Spleen (tissue), 11 donors: Measurements from ENCODE around the gene UST. TPM values are rescaled to one million over a fixed set of nuclear protein-coding genes. Genes with fewer than 3 reads are reported as not detected.

Source experiments
- DNase-seq: peaks from one replicate; pipeline ENCODE4 v3.0.0-alpha.2; 2020
- H3K27ac ChIP-seq, 8 donors: fragments of 200-600 bp; sonication (generic) in 7 of 8; 1 replicate in 4 of 8; 2 replicates in 4 of 8; pipeline versions ENCODE4 v1.5.0 to v1.8.0; 2016 to 2021; ENCODE audit warnings: inconsistent platforms in 4 of 8, mild to moderate bottlenecking in 4 of 8, moderate library complexity in 1 of 8
- H3K27me3 ChIP-seq, 7 donors: fragments of 200-600 bp; sonication (generic) in 6 of 7; replicated peaks in 1 of 7; 1 replicate in 4 of 7; 2 replicates in 3 of 7; pipeline versions ENCODE4 v1.5.0 to v1.8.0; 2016 to 2021; ENCODE audit warnings: inconsistent platforms in 3 of 7, mild to moderate bottlenecking in 1 of 7
- H3K36me3 ChIP-seq, 6 donors: fragments of 200-600 bp; sonication (generic) in 5 of 6; 1 replicate in 4 of 6; 2 replicates in 2 of 6; pipeline versions ENCODE4 v1.5.0 to v1.8.0; 2016 to 2021; ENCODE audit warnings: inconsistent platforms in 2 of 6
- H3K4me1 ChIP-seq, 6 donors: fragments of 200-600 bp; sonication (generic) in 5 of 6; 1 replicate in 3 of 6; 2 replicates in 3 of 6; pipeline versions ENCODE4 v1.5.0 to v1.8.0; 2016 to 2021; ENCODE audit warnings: inconsistent platforms in 3 of 6
- H3K4me3 ChIP-seq, 8 donors: fragments of 200-600 bp; sonication (generic) in 7 of 8; 1 replicate in 4 of 8; 2 replicates in 4 of 8; pipeline versions ENCODE4 v1.5.0 to v1.8.0; 2016 to 2021; ENCODE audit warnings: inconsistent platforms in 4 of 8, mild to moderate bottlenecking in 4 of 8, moderate library complexity in 2 of 8
- H3K9me3 ChIP-seq, 8 donors: fragments of 200-600 bp; sonication (generic) in 7 of 8; 1 replicate in 4 of 8; 2 replicates in 4 of 8; pipeline versions ENCODE4 v1.5.0 to v1.8.0; 2016 to 2021; ENCODE audit warnings: inconsistent platforms in 4 of 8
- POLR2A ChIP-seq, 3 donors: fragments of 450-650 bp; IDR thresholded peaks; one replicate each; pipeline ENCODE4 v1.5.1; 2017; ENCODE audit warnings: antibody characterized with exemption in 3 of 3, mild to moderate bottlenecking in 1 of 3
- POLR2AphosphoS5 ChIP-seq, 3 donors: sonication (generic); formaldehyde crosslinking; IDR thresholded peaks; one replicate each; pipeline ENCODE4 v1.5.1; 2017; ENCODE audit warnings: antibody characterized with exemption in 3 of 3
- WGBS, 5 donors: extraction: QIAGEN DNeasy Blood & Tissue Kit in 3 of 5; methylation state at CpG; one replicate each; pipeline versions ENCODE4 v1.1.5 to v1.1.7; 2013 to 2018; 5-methylcytosine and 5-hydroxymethylcytosine counted together
- intact Hi-C: fragments of 100-400 bp; cut with DNase I; formaldehyde crosslinking; loops from one replicate; pipeline ENCODE4 v1.15.0; 2023; ENCODE audit warnings: low total_unique reads
- polyA plus RNA-seq, 3 donors: library from polyadenylated mRNA; stranded (reverse); fragments of 200-250 nt; gene quantifications; one replicate each; pipeline ENCODE4 v1.2.1, GENCODE V29; 2013
- total RNA-seq, 7 donors: library from RNA; depleted of rRNA in 3 of 7; stranded (reverse); fragments of >200 nt in 3 of 7; fragmentation: NEBNext Ultra II Directional in 4 of 7; extraction: Animal tissue kit (Norgen Biotek cat#: 25700) in 4 of 7; gene quantifications; one replicate each; pipeline versions ENCODE4 v1.1.0 to v1.2.1, GENCODE V29; 2016 to 2021
- TF ChIP-seq, protein P1 (sequence below), 11 experiments: fragments of 200-600 bp in 7 of 11; fragments of 450-650 bp in 4 of 11; sonication (generic) in 4 of 11; IDR thresholded peaks in 8 of 11; conservative IDR thresholded peaks in 3 of 11; 1 replicate in 7 of 11; 2 replicates in 4 of 11; pipeline versions ENCODE4 v1.4.0 to v1.8.0; 2016 to 2021; ENCODE audit warnings: antibody characterized with exemption in 11 of 11, inconsistent platforms in 4 of 11, mild to moderate bottlenecking in 1 of 11
- donor health status: healthy with polysubstance abuse.
- donor health status: DM: no; HTN: no; CAD: no; lungs with moderate emphysema.
- donor health status: DM: no; HTN: no; CAD: no.
- donor health status: Bipolar disorder and iron deficiency.
- donor health status: healthy.
- donor health status: DM: no; HTN: no; CAD: no.
- donor health status: DM: yes; HTN: yes; CAD: no.

The UST gene
- total and polyA plus RNA-seq, 10 donors, result 6.4 to 26.8 (median 14.4) TPM

GRCh38 chr6:148887181-148887580 lies 140.4 kb downstream of the UST start:
- H3K27me3 ChIP-seq, result no peaks in the 10 kb centered on the region
- H3K27ac ChIP-seq, result no peak overlapping the region
- H3K9me3 ChIP-seq, result no peaks in the 10 kb centered on the region
- H3K36me3 ChIP-seq, result peaks cover 0 to 12% (median 2%) of the 10 kb centered on the region in 6 donors
- TF ChIP-seq POLR2A (IDR thresholded peaks at IDR 0.05), result no peak
- TF ChIP-seq POLR2AphosphoS5 (IDR thresholded peaks at IDR 0.05), result no peak
- TF ChIP-seq, protein P1, sequence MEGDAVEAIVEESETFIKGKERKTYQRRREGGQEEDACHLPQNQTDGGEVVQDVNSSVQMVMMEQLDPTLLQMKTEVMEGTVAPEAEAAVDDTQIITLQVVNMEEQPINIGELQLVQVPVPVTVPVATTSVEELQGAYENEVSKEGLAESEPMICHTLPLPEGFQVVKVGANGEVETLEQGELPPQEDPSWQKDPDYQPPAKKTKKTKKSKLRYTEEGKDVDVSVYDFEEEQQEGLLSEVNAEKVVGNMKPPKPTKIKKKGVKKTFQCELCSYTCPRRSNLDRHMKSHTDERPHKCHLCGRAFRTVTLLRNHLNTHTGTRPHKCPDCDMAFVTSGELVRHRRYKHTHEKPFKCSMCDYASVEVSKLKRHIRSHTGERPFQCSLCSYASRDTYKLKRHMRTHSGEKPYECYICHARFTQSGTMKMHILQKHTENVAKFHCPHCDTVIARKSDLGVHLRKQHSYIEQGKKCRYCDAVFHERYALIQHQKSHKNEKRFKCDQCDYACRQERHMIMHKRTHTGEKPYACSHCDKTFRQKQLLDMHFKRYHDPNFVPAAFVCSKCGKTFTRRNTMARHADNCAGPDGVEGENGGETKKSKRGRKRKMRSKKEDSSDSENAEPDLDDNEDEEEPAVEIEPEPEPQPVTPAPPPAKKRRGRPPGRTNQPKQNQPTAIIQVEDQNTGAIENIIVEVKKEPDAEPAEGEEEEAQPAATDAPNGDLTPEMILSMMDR (IDR thresholded peaks at IDR 0.05 in 8 of 11, conservative IDR thresholded peaks at IDR 0.05 in 3 of 11), result no peak
- DNase-seq, result no peak
- peaks cover 0 to 20% (median 11%) of the 10 kb centered on the region in 6 donors for H3K4me1 ChIP-seq
- WGBS, 5 donors, result 82 to 96% (median 92%) methylated on average over 3 of the region's 3 CpGs
- intact Hi-C loops, result no loop called here
- H3K4me3 ChIP-seq, result no peak overlapping the region

DNA sequence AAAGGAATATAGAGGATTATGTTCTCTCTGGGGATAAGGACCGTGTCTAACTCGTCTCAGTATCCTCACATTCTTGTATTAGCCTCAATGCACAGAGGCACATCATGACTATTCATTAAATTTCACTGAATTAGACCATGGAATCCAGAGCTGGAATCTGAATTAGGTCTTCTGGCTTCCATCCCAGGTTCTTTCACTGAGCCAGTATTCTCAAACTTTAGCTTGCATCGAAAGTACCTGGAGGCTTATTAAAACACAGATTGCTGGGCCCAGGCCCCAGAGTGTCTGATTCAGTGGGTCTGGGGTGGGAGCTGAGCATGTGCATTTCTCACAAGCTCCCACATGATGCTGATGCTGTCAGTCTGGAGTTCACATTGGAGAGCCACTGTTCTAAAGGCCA lies 142.0 kb downstream of the UST start:
- Histone ChIP-seq H3K9me3 (no peaks in the 10 kb centered on the region), H3K27ac (no peak overlapping the region), H3K4me3 (no peak overlapping the region), H3K4me1 (peaks cover 0 to 12% (median 4%) of the 10 kb centered on the region in 6 donors), H3K27me3 (no peaks in the 10 kb centered on the region), H3K36me3 (peaks cover 0 to 12% (median 2%) of the 10 kb centered on the region in 6 donors)
- TF ChIP-seq POLR2A (IDR thresholded peaks at IDR 0.05) (no peak), POLR2AphosphoS5 (IDR thresholded peaks at IDR 0.05) (no peak)
- TF ChIP-seq, protein P1 (IDR thresholded peaks at IDR 0.05 in 8 of 11, conservative IDR thresholded peaks at IDR 0.05 in 3 of 11), result no peak
- intact Hi-C loops, result no loop called here
- WGBS, 5 donors, result 87 to 96% (median 88%) methylated on average over 3 of the region's 3 CpGs
- no peak for DNase-seq

DNA sequence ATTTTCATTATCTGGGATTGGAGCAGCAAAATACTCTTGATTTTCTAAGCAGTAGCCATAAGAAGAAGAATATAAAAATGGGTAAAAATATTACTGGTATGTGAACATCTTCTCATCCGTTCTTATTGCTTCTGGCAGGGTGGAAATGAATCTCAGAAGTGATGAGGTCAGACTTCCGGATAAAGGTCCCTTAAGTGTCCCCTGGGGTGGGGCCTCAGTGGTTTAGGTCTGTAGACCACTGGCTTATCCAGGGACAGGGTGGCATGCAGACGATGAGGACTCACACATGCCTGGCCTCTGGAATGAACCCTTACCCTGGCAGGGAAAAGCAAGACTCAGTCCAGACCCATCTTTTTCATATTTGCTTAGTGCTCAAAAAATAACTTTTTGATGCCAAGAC lies 143.3 kb downstream of the UST start:
- WGBS, 5 donors, result 59 to 86% (median 71%) methylated on average over 3 of the region's 3 CpGs
- DNase-seq, result no peak
- H3K4me3 ChIP-seq, result no peak overlapping the region
- no peaks in the 10 kb centered on the region for H3K27me3 ChIP-seq
- no peak overlapping the region for H3K27ac ChIP-seq
- H3K36me3 ChIP-seq, result peaks cover 0 to 12% (median 2%) of the 10 kb centered on the region in 6 donors
- intact Hi-C loops, result no loop called here
- no peaks in the 10 kb centered on the region for H3K9me3 ChIP-seq
- no peak for TF ChIP-seq POLR2A (IDR thresholded peaks at IDR 0.05)
- H3K4me1 ChIP-seq, result peaks cover 0 to 4% (median 0%) of the 10 kb centered on the region in 6 donors

DNA sequence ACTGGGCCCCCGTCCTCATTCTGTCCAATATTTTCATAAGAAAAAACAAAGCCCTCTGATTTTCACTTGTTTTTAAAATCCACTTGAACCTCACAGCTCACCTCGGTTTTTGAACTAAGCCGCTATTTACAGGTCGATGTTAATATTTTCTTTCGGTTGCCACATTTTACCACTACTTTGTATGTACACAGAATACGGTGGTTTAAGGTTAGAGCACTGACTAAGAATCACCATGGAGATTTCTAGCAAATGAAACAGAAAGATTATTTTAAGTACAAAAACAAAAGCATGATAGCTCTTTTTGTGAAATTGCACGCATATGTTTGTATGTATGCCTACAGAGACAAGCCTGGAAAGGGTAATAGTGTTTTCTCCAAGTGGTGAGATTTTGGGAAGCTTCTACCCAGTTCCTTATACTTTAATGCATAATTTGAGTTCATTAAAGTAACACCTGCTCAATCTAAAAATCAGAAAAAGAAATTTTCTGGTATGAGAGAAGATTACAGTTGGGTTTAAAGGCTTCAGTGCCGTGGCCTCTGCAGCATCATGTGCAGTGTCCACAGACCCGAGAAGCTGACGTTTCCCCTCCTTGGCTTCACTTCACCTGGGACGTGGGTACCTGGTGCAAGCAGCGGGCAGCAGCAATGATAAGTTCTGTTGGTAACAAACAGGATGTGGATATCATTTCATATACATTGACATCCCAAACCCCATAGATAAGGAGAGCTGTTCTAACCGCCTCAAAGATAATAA lies 144.0 kb downstream of the UST start:
- WGBS, 5 donors, result 73 to 94% (median 83%) methylated on average over 13 of the region's 13 CpGs
- Histone ChIP-seq H3K27ac (no peak overlapping the region), H3K36me3 (peaks cover 0 to 12% (median 2%) of the 10 kb centered on the region in 6 donors), H3K4me1 (peaks cover 0 to 4% (median 0%) of the 10 kb centered on the region in 6 donors), H3K4me3 (no peak overlapping the region), H3K27me3 (no peaks in the 10 kb centered on the region), H3K9me3 (no peaks in the 10 kb centered on the region)
- TF ChIP-seq, protein P1 (IDR thresholded peaks at IDR 0.05 in 8 of 11, conservative IDR thresholded peaks at IDR 0.05 in 3 of 11), result no peak
- TF ChIP-seq POLR2A (IDR thresholded peaks at IDR 0.05) (no peak), POLR2AphosphoS5 (IDR thresholded peaks at IDR 0.05) (no peak)
- intact Hi-C loops, result no loop called here
- DNase-seq, result no peak
